ENCODE results near the gene ZNF268. TPM values are rescaled to one million over a fixed set of nuclear protein-coding genes. Genes with fewer than 3 reads are reported as not detected.

Gene ZNF268
- total RNA-seq, result 10 to 100 TPM; 15.5 to 36.9 (median 19.0) TPM

- Histone ChIP-seq H3K4me1 (peaks cover 0 to 18% (median 0%) of the 10 kb centered on the region in 3 donors), H3K9me3 (peaks cover 0 to 69% (median 1%) of the 10 kb centered on the region in 3 donors), H3K4me3 (peak within 1 kb of the TSS; percentile 63 to 86), H3K27me3 (no peaks in the 10 kb centered on the region), H3K27ac (peak within 1 kb of the TSS; percentile 18 to 84 (median 70)), H3K36me3 (peaks cover 0 to 39% of the 10 kb centered on the region in 2 donors)
- ATAC-seq, result peak; percentile 97
- TF ChIP-seq, protein P1, sequence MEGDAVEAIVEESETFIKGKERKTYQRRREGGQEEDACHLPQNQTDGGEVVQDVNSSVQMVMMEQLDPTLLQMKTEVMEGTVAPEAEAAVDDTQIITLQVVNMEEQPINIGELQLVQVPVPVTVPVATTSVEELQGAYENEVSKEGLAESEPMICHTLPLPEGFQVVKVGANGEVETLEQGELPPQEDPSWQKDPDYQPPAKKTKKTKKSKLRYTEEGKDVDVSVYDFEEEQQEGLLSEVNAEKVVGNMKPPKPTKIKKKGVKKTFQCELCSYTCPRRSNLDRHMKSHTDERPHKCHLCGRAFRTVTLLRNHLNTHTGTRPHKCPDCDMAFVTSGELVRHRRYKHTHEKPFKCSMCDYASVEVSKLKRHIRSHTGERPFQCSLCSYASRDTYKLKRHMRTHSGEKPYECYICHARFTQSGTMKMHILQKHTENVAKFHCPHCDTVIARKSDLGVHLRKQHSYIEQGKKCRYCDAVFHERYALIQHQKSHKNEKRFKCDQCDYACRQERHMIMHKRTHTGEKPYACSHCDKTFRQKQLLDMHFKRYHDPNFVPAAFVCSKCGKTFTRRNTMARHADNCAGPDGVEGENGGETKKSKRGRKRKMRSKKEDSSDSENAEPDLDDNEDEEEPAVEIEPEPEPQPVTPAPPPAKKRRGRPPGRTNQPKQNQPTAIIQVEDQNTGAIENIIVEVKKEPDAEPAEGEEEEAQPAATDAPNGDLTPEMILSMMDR (IDR thresholded peaks at IDR 0.05), result peak; percentile 52 to 91 (median 66)
- peak; percentile 81 for TF ChIP-seq POLR2AphosphoS5 (IDR thresholded peaks at IDR 0.05)
- TF ChIP-seq EP300 (IDR thresholded peaks at IDR 0.05), result no peak
- peak; percentile 9 to 22 for TF ChIP-seq POLR2A (IDR thresholded peaks at IDR 0.05)
- 1 to 4% methylated on average over 11 to 15 of the region's 40 CpGs for WGBS, 2 donors (ENCODE audit: low coverage in 1 of 2)
Observed at GRCh38 chr12:133181238-133181959, at the start of gene ZNF268. TSS of gene ZNF268 (plus strand) at chr12:133181495. CDS start at chr12:133181998, 503 bp downstream.

DNA sequence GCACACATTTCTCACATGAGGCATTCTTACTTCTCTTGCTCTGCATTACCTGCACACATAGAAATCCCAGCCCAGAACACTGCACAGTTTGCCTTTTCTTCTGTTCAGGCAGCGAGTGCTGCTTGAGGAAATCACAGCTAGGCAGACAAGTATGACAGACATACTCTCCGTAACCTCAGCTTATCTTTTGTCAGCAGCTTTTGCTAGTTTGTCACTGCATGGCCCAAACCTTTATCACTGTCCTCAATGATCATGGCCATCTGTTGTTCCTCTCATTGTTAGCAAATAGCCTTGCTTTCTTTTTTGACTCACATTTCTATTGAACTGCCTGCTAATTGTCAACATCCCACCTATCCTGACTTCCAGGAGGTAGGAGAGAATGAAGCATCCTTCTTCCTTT is 45.5 kb upstream of the ZNF268 start:
- peaks cover 7 to 87% of the 10 kb centered on the region in 2 donors for H3K36me3 ChIP-seq
- TF ChIP-seq POLR2AphosphoS5 (IDR thresholded peaks at IDR 0.05) (no peak), POLR2A (IDR thresholded peaks at IDR 0.05) (no peak), EP300 (IDR thresholded peaks at IDR 0.05) (no peak)
- TF ChIP-seq, protein P1 (IDR thresholded peaks at IDR 0.05), result no peak
- WGBS, 2 donors (ENCODE audit: low coverage in 1 of 2), result 100% methylated on average over 1 to 2 of the region's 2 CpGs
- H3K4me3 ChIP-seq, result no peak overlapping the region
- H3K27ac ChIP-seq, result no peak overlapping the region
- peaks cover 0 to 5% (median 0%) of the 10 kb centered on the region in 3 donors for H3K4me1 ChIP-seq
- ATAC-seq, result no peak
- peaks cover 0 to 86% (median 0%) of the 10 kb centered on the region in 3 donors for H3K9me3 ChIP-seq
- no peaks in the 10 kb centered on the region for H3K27me3 ChIP-seq

DNA sequence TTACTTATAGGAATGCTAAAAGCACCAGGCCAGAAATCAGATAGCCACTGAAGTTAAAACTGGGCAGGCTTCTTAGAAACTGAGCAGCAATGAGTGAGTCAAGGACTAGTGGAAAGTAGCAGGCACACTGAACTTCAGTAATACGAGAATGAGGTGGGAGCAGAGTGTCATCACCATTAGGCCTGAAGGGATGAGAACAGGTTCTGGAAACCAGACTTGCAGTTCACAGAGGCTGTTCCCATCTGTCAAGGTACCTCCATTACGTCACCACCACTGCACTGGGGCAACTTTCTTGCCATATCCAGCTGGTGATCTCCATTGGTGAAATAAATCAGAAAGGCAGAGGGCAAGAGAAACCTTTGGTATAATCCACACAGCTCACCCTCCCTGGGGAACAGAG is 35.3 kb upstream of the ZNF268 start:
- peaks cover 13 to 100% of the 10 kb centered on the region in 2 donors for H3K36me3 ChIP-seq
- H3K27ac ChIP-seq, result no peak overlapping the region
- H3K4me1 ChIP-seq, result no peaks in the 10 kb centered on the region
- WGBS, 2 donors (ENCODE audit: low coverage in 1 of 2), result 88 to 92% methylated on average over 1 to 2 of the region's 2 CpGs
- H3K4me3 ChIP-seq, result no peak overlapping the region
- H3K27me3 ChIP-seq, result no peaks in the 10 kb centered on the region
- no peak for ATAC-seq
- H3K9me3 ChIP-seq, result peaks cover 4 to 100% (median 4%) of the 10 kb centered on the region in 3 donors
- TF ChIP-seq, protein P1 (IDR thresholded peaks at IDR 0.05), result no peak
- TF ChIP-seq POLR2AphosphoS5 (IDR thresholded peaks at IDR 0.05) (no peak), EP300 (IDR thresholded peaks at IDR 0.05) (no peak), POLR2A (IDR thresholded peaks at IDR 0.05) (no peak)

DNA sequence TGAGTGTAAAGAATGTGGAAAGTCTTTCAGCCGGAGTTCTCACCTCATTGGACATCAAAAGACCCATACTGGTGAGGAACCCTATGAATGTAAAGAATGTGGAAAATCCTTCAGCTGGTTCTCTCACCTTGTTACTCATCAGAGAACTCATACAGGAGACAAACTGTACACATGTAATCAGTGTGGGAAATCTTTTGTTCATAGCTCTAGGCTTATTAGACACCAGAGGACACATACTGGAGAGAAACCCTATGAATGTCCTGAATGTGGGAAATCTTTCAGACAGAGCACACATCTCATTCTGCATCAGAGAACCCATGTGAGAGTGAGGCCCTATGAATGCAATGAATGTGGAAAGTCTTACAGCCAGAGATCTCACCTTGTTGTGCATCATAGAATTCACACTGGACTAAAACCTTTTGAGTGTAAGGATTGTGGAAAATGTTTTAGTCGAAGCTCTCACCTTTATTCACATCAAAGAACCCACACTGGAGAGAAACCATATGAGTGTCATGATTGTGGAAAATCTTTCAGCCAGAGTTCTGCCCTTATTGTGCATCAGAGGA is 25.1 kb upstream of the ZNF268 start:
- Histone ChIP-seq H3K4me3 (no peak overlapping the region), H3K4me1 (no peaks in the 10 kb centered on the region), H3K27me3 (no peaks in the 10 kb centered on the region), H3K36me3 (peaks cover 35 to 87% of the 10 kb centered on the region in 2 donors), H3K9me3 (peaks cover 12 to 100% (median 13%) of the 10 kb centered on the region in 3 donors), H3K27ac (no peak overlapping the region)
- 90 to 93% methylated on average over 2 of the region's 2 CpGs for WGBS, 2 donors (ENCODE audit: low coverage in 1 of 2)
- TF ChIP-seq EP300 (IDR thresholded peaks at IDR 0.05) (no peak), POLR2AphosphoS5 (IDR thresholded peaks at IDR 0.05) (no peak), POLR2A (IDR thresholded peaks at IDR 0.05) (no peak)
- TF ChIP-seq, protein P1 (IDR thresholded peaks at IDR 0.05), result no peak
- ATAC-seq, result no peak
